CD14-positive monocyte (primary cell): Measurements from ENCODE around the gene LPXN. TPM values are rescaled to one million over a fixed set of nuclear protein-coding genes. Genes with fewer than 3 reads are reported as not detected.

Experiments
- DNase-seq, 3 donors: peaks; one replicate each; pipeline ENCODE4 v3.0.0-alpha.2; 2011 to 2022
- H2AFZ ChIP-seq: 2 replicates; pipeline ENCODE4 v1.6.0; 2012; ENCODE audit warnings: mild to moderate bottlenecking, low read depth, low read length, inconsistent platforms; ENCODE audit not compliant: insufficient read depth, poor library complexity, severe bottlenecking
- H3K27ac ChIP-seq, 2 donors: 1 replicate in 1 of 2; 2 replicates in 1 of 2; pipeline ENCODE4 v1.5.1; 2012 to 2013; ENCODE audit warnings: low read length in 2 of 2, control low read depth in 1 of 2, inconsistent platforms in 1 of 2, low read depth in 1 of 2, mild to moderate bottlenecking in 1 of 2
- H3K27me3 ChIP-seq, 2 donors: one replicate each; pipeline versions ENCODE4 v1.6.0 to v1.6.1; 2011 to 2013; ENCODE audit warnings: low read length in 2 of 2; ENCODE audit not compliant: control insufficient read depth in 2 of 2, insufficient read depth in 2 of 2
- H3K36me3 ChIP-seq, 2 donors: replicated peaks in 1 of 2; 1 replicate in 1 of 2; 2 replicates in 1 of 2; pipeline versions ENCODE4 v1.5.1 to v1.6.1; 2012 to 2013; ENCODE audit warnings: low read length in 2 of 2, control low read depth in 1 of 2, inconsistent platforms in 1 of 2, mild to moderate bottlenecking in 1 of 2; ENCODE audit not compliant: insufficient read depth in 2 of 2, control insufficient read depth in 1 of 2
- H3K4me1 ChIP-seq, 2 donors: 1 replicate in 1 of 2; 2 replicates in 1 of 2; pipeline versions ENCODE4 v1.5.1 to v1.6.1; 2012 to 2013; ENCODE audit warnings: low read length in 2 of 2, control low read depth in 1 of 2, inconsistent platforms in 1 of 2, mild to moderate bottlenecking in 1 of 2, moderate library complexity in 1 of 2; ENCODE audit not compliant: insufficient read depth in 2 of 2, control insufficient read depth in 1 of 2
- H3K4me2 ChIP-seq: replicated peaks from 2 replicates; pipeline ENCODE3; 2012; ENCODE audit warnings: low read length, moderate library complexity, mild to moderate bottlenecking; ENCODE audit not compliant: poor library complexity, severe bottlenecking; ENCODE audit errors: extremely low read depth
- H3K4me3 ChIP-seq, 3 experiments: fragments of 200-600 bp in 1 of 3; sonication (generic) in 1 of 3; replicated peaks in 1 of 3; 1 replicate in 2 of 3; 2 replicates in 1 of 3; pipeline ENCODE4 v1.5.1; 2011 to 2013; ENCODE audit warnings: low read length in 3 of 3, mild to moderate bottlenecking in 3 of 3, control low read depth in 2 of 3, low read depth in 2 of 3, inconsistent platforms in 1 of 3, moderate library complexity in 1 of 3
- H3K79me2 ChIP-seq: 2 replicates; pipeline ENCODE4 v1.6.0; 2012; ENCODE audit warnings: mild to moderate bottlenecking, control low read depth, inconsistent platforms, low read length, moderate library complexity; ENCODE audit not compliant: insufficient read depth
- H3K9ac ChIP-seq: 2 replicates; pipeline ENCODE4 v1.6.0; 2017; ENCODE audit warnings: low read length, mild to moderate bottlenecking; ENCODE audit not compliant: insufficient read depth, poor library complexity, severe bottlenecking
- H3K9me3 ChIP-seq, 2 donors: replicated peaks in 1 of 2; 1 replicate in 1 of 2; 2 replicates in 1 of 2; pipeline versions ENCODE4 v1.5.1 to v1.6.1; 2012 to 2013; ENCODE audit warnings: low read length in 2 of 2, control low read depth in 1 of 2; ENCODE audit not compliant: control insufficient read depth in 1 of 2, insufficient read depth in 1 of 2
- H4K20me1 ChIP-seq: 2 replicates; pipeline ENCODE4 v1.6.0; 2012; ENCODE audit warnings: mild to moderate bottlenecking, low read length, control low read depth, moderate library complexity; ENCODE audit not compliant: insufficient read depth
- H3K27ac Mint-ChIP-seq, 7 donors: one replicate each; pipeline ENCODE4 v1.8.0; 2020; ENCODE audit warnings: mild to moderate bottlenecking in 7 of 7, mixed read lengths in 7 of 7, moderate library complexity in 6 of 7, inconsistent platforms in 2 of 7
- H3K27me3 Mint-ChIP-seq, 3 donors: one replicate each; pipeline ENCODE4 v1.8.0; 2021 to 2022; ENCODE audit warnings: low read depth in 3 of 3, mild to moderate bottlenecking in 3 of 3, mixed read lengths in 3 of 3, moderate library complexity in 3 of 3, inconsistent platforms in 1 of 3
- H3K36me3 Mint-ChIP-seq, 2 donors: one replicate each; pipeline ENCODE4 v1.8.0; 2020; ENCODE audit warnings: mixed read lengths in 2 of 2, inconsistent platforms in 1 of 2, mild to moderate bottlenecking in 1 of 2
- H3K4me1 Mint-ChIP-seq: one replicate; pipeline ENCODE4 v1.8.0; 2020; ENCODE audit warnings: mild to moderate bottlenecking, mixed read lengths
- H3K4me3 Mint-ChIP-seq, 2 donors: one replicate each; pipeline ENCODE4 v1.8.0; 2020; ENCODE audit warnings: mild to moderate bottlenecking in 2 of 2, mixed read lengths in 2 of 2, moderate library complexity in 1 of 2
- H3K9me3 Mint-ChIP-seq, 7 donors: one replicate each; pipeline ENCODE4 v1.8.0; 2020 to 2022; ENCODE audit warnings: mixed read lengths in 7 of 7, mild to moderate bottlenecking in 6 of 7, moderate library complexity in 6 of 7, inconsistent platforms in 2 of 7
- WGBS: methylation state at CpG from one replicate; pipeline ENCODE4 v1.1.5; 2013; ENCODE audit warnings: missing lambda C conversion rate; ENCODE audit not compliant: insufficient coverage; 5-methylcytosine and 5-hydroxymethylcytosine counted together
- intact Hi-C, 2 donors: fragments of 100-400 bp; cut with micrococcal nuclease; formaldehyde crosslinking; loops; one replicate each; pipeline versions ENCODE4 v1.15.0 to v1.15.1; 2023
- polyA plus RNA-seq, 3 donors: library from polyadenylated mRNA; depleted of rRNA in 1 of 3; unstranded in 2 of 3; stranded (reverse) in 1 of 3; fragments of 300-500 nt in 2 of 3; fragments of >200 nt in 1 of 3; fragmentation: Illumina TruSeq in 2 of 3; gene quantifications; 1 replicate in 2 of 3; 2 replicates in 1 of 3; pipeline ENCODE4 v1.2.3, GENCODE V29; 2012 to 2021
- TF ChIP-seq, protein P1 (sequence below): fragments of 200-600 bp; IDR thresholded peaks from one replicate; pipeline ENCODE4 v1.8.0; 2022; ENCODE audit warnings: antibody characterized with exemption, mild to moderate bottlenecking

Gene LPXN
- polyA plus RNA-seq, 3 donors, result 81.3 to 133 (median 101) TPM

DNA sequence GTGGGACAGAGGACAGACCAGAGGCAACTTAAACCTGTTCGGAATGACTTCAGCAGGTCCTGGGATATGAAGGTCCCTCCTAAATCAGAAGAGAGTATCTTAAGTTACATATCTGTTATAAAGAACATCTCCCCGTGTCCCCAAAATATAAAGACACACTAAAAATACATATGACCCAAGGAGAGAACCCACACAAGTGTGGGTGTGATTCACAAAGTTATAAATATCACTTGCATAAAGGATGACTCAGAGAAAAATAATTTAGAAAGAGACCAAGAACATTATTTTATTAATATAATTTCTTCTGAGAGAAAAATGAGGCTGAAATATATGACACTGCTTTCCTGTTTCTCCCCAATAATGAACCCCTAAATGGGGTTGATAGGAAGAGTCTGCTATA lies 82.0 kb downstream of the LPXN start:
- peaks cover 10% of the 10 kb centered on the region for H3K4me1 Mint-ChIP-seq
- no CpG with 5 or more reads among the region's 2 CpGs for WGBS
- H3K27ac ChIP-seq, result no peak overlapping the region

DNA sequence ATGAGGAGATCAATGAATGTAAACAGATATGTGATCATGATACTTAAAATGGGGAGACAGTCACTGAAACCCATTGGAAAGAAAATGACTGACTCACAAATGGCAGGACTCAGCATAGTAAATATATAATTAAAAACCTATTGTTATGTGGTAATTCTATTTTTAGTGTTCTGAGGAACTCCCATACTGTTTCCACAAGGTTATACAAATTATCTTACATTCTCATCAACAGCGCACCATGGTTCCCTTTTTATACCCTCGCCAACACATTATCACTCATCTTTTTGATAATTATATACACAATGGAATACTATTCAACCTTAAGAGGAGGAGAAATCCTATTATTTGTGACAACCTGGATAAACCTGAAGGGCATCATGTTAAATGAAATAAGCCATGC lies 84.8 kb downstream of the LPXN start:
- no CpG with 5 or more reads among the region's 2 CpGs for WGBS
- TF ChIP-seq, protein P1, sequence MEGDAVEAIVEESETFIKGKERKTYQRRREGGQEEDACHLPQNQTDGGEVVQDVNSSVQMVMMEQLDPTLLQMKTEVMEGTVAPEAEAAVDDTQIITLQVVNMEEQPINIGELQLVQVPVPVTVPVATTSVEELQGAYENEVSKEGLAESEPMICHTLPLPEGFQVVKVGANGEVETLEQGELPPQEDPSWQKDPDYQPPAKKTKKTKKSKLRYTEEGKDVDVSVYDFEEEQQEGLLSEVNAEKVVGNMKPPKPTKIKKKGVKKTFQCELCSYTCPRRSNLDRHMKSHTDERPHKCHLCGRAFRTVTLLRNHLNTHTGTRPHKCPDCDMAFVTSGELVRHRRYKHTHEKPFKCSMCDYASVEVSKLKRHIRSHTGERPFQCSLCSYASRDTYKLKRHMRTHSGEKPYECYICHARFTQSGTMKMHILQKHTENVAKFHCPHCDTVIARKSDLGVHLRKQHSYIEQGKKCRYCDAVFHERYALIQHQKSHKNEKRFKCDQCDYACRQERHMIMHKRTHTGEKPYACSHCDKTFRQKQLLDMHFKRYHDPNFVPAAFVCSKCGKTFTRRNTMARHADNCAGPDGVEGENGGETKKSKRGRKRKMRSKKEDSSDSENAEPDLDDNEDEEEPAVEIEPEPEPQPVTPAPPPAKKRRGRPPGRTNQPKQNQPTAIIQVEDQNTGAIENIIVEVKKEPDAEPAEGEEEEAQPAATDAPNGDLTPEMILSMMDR, result no peak

More for the DNA sequence above, 82.0 kb downstream of the LPXN start:
- intact Hi-C loops, result no loop called here
- H3K4me3 ChIP-seq, result no peak overlapping the region
- Mint-ChIP-seq H3K36me3 (no peaks in the 10 kb centered on the region), H3K27ac (no peak overlapping the region), H3K27me3 (peaks cover 0 to 2% (median 0%) of the 10 kb centered on the region in 3 donors), H3K9me3 (peaks cover 0 to 3% (median 0%) of the 10 kb centered on the region in 7 donors), H3K4me3 (no peak overlapping the region)
- no peaks in the 10 kb centered on the region for H3K27me3 ChIP-seq
- no peak for DNase-seq
- H3K4me1 ChIP-seq, result peaks cover 5% of the 10 kb centered on the region in 2 donors
- no peaks in the 10 kb centered on the region for H3K9me3 ChIP-seq
- no peaks in the 10 kb centered on the region for H4K20me1 ChIP-seq
- TF ChIP-seq, protein P1, result no peak
- no peak overlapping the region for H3K4me2 ChIP-seq
- no peak overlapping the region for H2AFZ ChIP-seq
- H3K36me3 ChIP-seq, result no peaks in the 10 kb centered on the region
- no peaks in the 10 kb centered on the region for H3K79me2 ChIP-seq
- no peak overlapping the region for H3K9ac ChIP-seq

More for the DNA sequence above, 84.8 kb downstream of the LPXN start:
- Histone ChIP-seq H2AFZ (no peak overlapping the region), H3K36me3 (no peaks in the 10 kb centered on the region), H3K9me3 (no peaks in the 10 kb centered on the region), H3K4me1 (no peaks in the 10 kb centered on the region), H3K9ac (no peak overlapping the region), H4K20me1 (no peaks in the 10 kb centered on the region), H3K4me2 (no peak overlapping the region), H3K27me3 (no peaks in the 10 kb centered on the region), H3K27ac (no peak overlapping the region), H3K4me3 (no peak overlapping the region), H3K79me2 (no peaks in the 10 kb centered on the region)
- no peaks in the 10 kb centered on the region for H3K36me3 Mint-ChIP-seq
- no peaks in the 10 kb centered on the region for H3K4me1 Mint-ChIP-seq
- peaks cover 0 to 8% (median 0%) of the 10 kb centered on the region in 7 donors for H3K9me3 Mint-ChIP-seq
- peaks cover 0 to 2% (median 0%) of the 10 kb centered on the region in 3 donors for H3K27me3 Mint-ChIP-seq
- no peak overlapping the region for H3K4me3 Mint-ChIP-seq
- intact Hi-C loops, result no loop called here
- DNase-seq, result no peak
- H3K27ac Mint-ChIP-seq, result no peak overlapping the region
